PC-3 (cell line): ENCODE data around the gene NTF3. TPM values are rescaled to one million over a fixed set of nuclear protein-coding genes. Genes with fewer than 3 reads are reported as not detected.

ENCODE experiments used
- ATAC-seq: fragments of 200-7000 bp; cut with Tn5 transposase; 2 replicates; pipeline ENCODE4 v1.9.1; 2020; ENCODE audit warnings: mild to moderate bottlenecking, moderate library complexity
- BruUV-seq: library from RNA; stranded (reverse); fragments of 400-500 nt; replicated peaks from 2 replicates; lab custom pipeline; 2021; lab: Mats Ljungman, UMichigan
- CTCF ChIA-PET: fragments of 300-600 bp; sonication (Branson Sonifier 250); formaldehyde crosslinking; loops from one replicate; lab custom pipeline; 2022; ENCODE audit warnings: antibody characterized with exemption; lab: Charles Lee
- POLR2A ChIA-PET: fragments of 300-600 bp; sonication (Branson Sonifier 250); formaldehyde crosslinking; loops from one replicate; lab custom pipeline; 2022; ENCODE audit warnings: antibody characterized with exemption; ENCODE audit not compliant: unreplicated experiment; lab: Charles Lee
- DNase-seq: peaks from one replicate; pipeline ENCODE4 v3.0.0-alpha.2; 2015
- H2AFZ ChIP-seq: fragments of 300-600 bp; sonication (generic); 2 replicates; pipeline ENCODE4 v1.6.0; 2016; ENCODE audit warnings: antibody characterized with exemption, low read length
- H3F3A ChIP-seq: fragments of 300-600 bp; sonication (generic); one replicate; pipeline ENCODE4 v1.6.0; 2017; ENCODE audit warnings: antibody characterized with exemption, low read length, control low read depth, mild to moderate bottlenecking; ENCODE audit not compliant: unreplicated experiment
- H3K27ac ChIP-seq: fragments of 300-600 bp; sonication (generic); 2 replicates; pipeline ENCODE4 v1.5.1; 2016; ENCODE audit warnings: mild to moderate bottlenecking, low read length
- H3K27me3 ChIP-seq: fragments of 300-600 bp; sonication (generic); 2 replicates; pipeline ENCODE4 v1.6.1; 2016; ENCODE audit warnings: low read length, mixed read lengths
- H3K36me3 ChIP-seq: fragments of 300-600 bp; sonication (generic); 2 replicates; pipeline ENCODE4 v1.6.1; 2016; ENCODE audit warnings: low read depth, mixed run types, low read length, mixed read lengths
- H3K4me1 ChIP-seq: fragments of 300-600 bp; sonication (generic); 2 replicates; pipeline ENCODE4 v1.5.1; 2016; ENCODE audit warnings: low read length; ENCODE audit not compliant: insufficient read depth
- H3K4me2 ChIP-seq: fragments of 300-600 bp; sonication (generic); 2 replicates; pipeline ENCODE4 v1.6.0; 2016; ENCODE audit warnings: low read length
- H3K4me3 ChIP-seq: fragments of 300-600 bp; sonication (generic); 2 replicates; pipeline ENCODE4 v1.5.1; 2016; ENCODE audit warnings: mild to moderate bottlenecking, low read length, mixed read lengths
- H3K79me2 ChIP-seq: fragments of 300-600 bp; sonication (generic); 2 replicates; pipeline ENCODE4 v1.6.1; 2017; ENCODE audit warnings: low read length, mixed read lengths
- H3K9ac ChIP-seq: fragments of 300-600 bp; sonication (generic); 2 replicates; pipeline ENCODE4 v1.6.0; 2016; ENCODE audit warnings: mild to moderate bottlenecking, low read length
- H3K9me2 ChIP-seq: fragments of 300-600 bp; sonication (generic); replicated peaks from 2 replicates; pipeline ENCODE4 v1.6.1; 2016; ENCODE audit warnings: mixed run types, low read length, mixed read lengths
- H3K9me3 ChIP-seq: fragments of 300-600 bp; sonication (generic); 2 replicates; pipeline ENCODE4 v1.6.1; 2016; ENCODE audit warnings: low read length, mixed read lengths
- H4K20me1 ChIP-seq: fragments of 300-600 bp; sonication (generic); 2 replicates; pipeline ENCODE4 v1.6.1; 2016; ENCODE audit warnings: low read length, mixed read lengths
- EZH2 ChIP-seq: fragments of 300-600 bp; sonication (generic); IDR thresholded peaks from one replicate; pipeline ENCODE4 v1.6.1; 2017; ENCODE audit warnings: antibody characterized with exemption, mild to moderate bottlenecking, low read length; ENCODE audit not compliant: unreplicated experiment
- EZH2phosphoT487 ChIP-seq: fragments of 300-600 bp; sonication (generic); IDR thresholded peaks from 2 replicates; pipeline ENCODE4 v1.6.1; 2018; ENCODE audit warnings: mild to moderate bottlenecking, antibody characterized with exemption, low read length, borderline replicate concordance
- intact Hi-C: fragments of 100-400 bp; cut with micrococcal nuclease; formaldehyde crosslinking; loops from 2 replicates; pipeline ENCODE4 v1.9.0; 2023
- total RNA-seq: library from RNA; depleted of rRNA; stranded (reverse); fragments of >200 nt; gene quantifications from 2 replicates; pipeline ENCODE4 v1.2.3, GENCODE V29; 2014
- TF ChIP-seq, protein P1 (sequence below): fragments of 300-600 bp; sonication (generic); conservative IDR thresholded peaks from 2 replicates; pipeline ENCODE4 v1.5.1; 2017; ENCODE audit warnings: antibody characterized with exemption, low read depth, mild to moderate bottlenecking, low read length

The NTF3 gene
- total RNA-seq, 1 experiment from 2014 or later: not detected

DNA sequence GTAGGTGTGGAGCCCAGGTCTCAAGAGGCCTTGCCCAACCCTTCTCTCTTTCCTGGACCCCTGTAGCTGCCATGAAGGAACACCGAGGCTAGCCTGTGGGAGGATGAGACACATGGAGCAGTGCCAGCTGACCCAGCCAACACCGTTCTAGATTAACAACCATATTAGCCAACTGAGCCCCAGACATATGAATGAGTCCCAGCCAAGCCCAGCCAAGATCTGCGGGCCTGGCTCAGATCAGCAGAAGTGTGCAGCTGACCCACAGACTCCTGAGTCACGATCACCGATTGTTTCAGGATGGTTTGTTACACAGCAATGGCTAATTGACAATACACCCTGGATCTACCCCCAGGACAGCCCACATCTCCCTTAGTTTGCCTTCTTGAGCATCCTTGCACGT lies 82.1 kb downstream of the NTF3 start:
- Histone ChIP-seq H3K4me3 (no peak overlapping the region), H3K9me3 (no peaks in the 10 kb centered on the region), H2AFZ (no peak overlapping the region), H3K9me2 (no peaks in the 10 kb centered on the region), H3K27me3 (peaks cover 6% of the 10 kb centered on the region; the same call in 1 of the 2 replicates), H3F3A (no peaks in the 10 kb centered on the region), H3K9ac (no peak overlapping the region), H3K4me1 (no peaks in the 10 kb centered on the region), H3K27ac (no peak overlapping the region), H3K79me2 (no peaks in the 10 kb centered on the region), H3K4me2 (no peak overlapping the region), H4K20me1 (no peaks in the 10 kb centered on the region), H3K36me3 (no peaks in the 10 kb centered on the region)
- BruUV-seq: no TSS peak
- no peak for ATAC-seq
- no peak for DNase-seq
- ChIA-PET CTCF (no interaction called here), POLR2A (no interaction called here)
- TF ChIP-seq, protein P1, sequence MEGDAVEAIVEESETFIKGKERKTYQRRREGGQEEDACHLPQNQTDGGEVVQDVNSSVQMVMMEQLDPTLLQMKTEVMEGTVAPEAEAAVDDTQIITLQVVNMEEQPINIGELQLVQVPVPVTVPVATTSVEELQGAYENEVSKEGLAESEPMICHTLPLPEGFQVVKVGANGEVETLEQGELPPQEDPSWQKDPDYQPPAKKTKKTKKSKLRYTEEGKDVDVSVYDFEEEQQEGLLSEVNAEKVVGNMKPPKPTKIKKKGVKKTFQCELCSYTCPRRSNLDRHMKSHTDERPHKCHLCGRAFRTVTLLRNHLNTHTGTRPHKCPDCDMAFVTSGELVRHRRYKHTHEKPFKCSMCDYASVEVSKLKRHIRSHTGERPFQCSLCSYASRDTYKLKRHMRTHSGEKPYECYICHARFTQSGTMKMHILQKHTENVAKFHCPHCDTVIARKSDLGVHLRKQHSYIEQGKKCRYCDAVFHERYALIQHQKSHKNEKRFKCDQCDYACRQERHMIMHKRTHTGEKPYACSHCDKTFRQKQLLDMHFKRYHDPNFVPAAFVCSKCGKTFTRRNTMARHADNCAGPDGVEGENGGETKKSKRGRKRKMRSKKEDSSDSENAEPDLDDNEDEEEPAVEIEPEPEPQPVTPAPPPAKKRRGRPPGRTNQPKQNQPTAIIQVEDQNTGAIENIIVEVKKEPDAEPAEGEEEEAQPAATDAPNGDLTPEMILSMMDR: no peak
- TF ChIP-seq EZH2 (no peak), EZH2phosphoT487 (no peak)
- intact Hi-C loops: no loop called here

DNA sequence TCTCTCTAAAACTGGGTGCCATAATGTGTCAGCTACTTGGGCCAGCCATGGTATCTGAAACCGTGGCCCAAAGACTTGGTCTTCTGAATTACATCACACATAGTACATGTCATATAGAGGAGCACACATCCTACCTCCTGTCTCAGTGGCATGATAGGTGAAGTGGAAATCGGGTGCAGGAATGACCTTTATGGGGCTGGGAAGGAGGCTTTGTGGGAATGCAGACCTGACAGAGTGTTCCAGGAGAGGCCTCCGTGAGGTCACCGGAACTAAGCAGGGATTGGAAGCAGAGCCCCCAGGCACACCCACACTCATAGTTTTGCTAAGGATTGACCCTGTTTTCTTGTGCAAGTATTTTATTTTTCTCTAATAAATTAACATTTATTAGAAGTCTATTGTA lies 82.6 kb downstream of the NTF3 start:
- Histone ChIP-seq H3K79me2 (no peaks in the 10 kb centered on the region), H3F3A (no peaks in the 10 kb centered on the region), H3K4me2 (no peak overlapping the region), H3K27me3 (peaks cover 6% of the 10 kb centered on the region; the same call in 1 of the 2 replicates), H4K20me1 (no peaks in the 10 kb centered on the region), H3K9ac (no peak overlapping the region), H3K4me1 (no peaks in the 10 kb centered on the region), H3K9me2 (no peaks in the 10 kb centered on the region), H3K9me3 (no peaks in the 10 kb centered on the region), H2AFZ (no peak overlapping the region), H3K4me3 (no peak overlapping the region), H3K27ac (no peak overlapping the region), H3K36me3 (no peaks in the 10 kb centered on the region)
- intact Hi-C loops: no loop called here
- POLR2A ChIA-PET: no interaction called here
- TF ChIP-seq EZH2phosphoT487 (no peak), EZH2 (no peak)
- TF ChIP-seq, protein P1: no peak
- CTCF ChIA-PET: no interaction called here
- DNase-seq (no peak), ATAC-seq (no peak)
- no TSS peak for BruUV-seq

DNA sequence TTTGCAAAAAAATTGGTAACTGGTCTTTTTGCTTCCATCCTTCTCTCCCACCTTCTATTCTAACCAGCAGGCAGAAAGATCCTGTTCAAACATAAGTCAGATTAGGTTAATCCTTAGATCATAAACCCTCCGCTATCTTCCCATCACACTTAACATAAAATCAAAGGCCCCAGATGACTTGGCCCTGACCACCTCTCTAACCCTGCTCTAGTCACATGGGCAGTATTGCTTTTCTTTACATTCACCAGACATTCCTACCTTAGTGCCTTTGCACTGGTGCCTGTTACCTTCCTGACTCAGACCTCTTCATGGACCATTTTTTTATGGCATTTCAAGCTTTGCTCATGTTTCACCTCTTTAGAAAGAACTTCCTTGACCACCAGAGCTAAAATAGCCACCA lies 83.5 kb downstream of the NTF3 start:
- Histone ChIP-seq H3K36me3 (no peaks in the 10 kb centered on the region), H4K20me1 (no peaks in the 10 kb centered on the region), H3K79me2 (no peaks in the 10 kb centered on the region), H3K9ac (no peak overlapping the region), H3K4me1 (no peaks in the 10 kb centered on the region), H3K9me3 (no peaks in the 10 kb centered on the region), H3K27ac (no peak overlapping the region), H3K27me3 (peaks cover 6% of the 10 kb centered on the region; the same call in 1 of the 2 replicates), H3K9me2 (no peaks in the 10 kb centered on the region), H3F3A (no peaks in the 10 kb centered on the region), H3K4me2 (no peak overlapping the region), H3K4me3 (no peak overlapping the region), H2AFZ (no peak overlapping the region)
- ChIA-PET CTCF (no interaction called here), POLR2A (no interaction called here)
- TF ChIP-seq EZH2phosphoT487 (no peak), EZH2 (no peak)
- TF ChIP-seq, protein P1: no peak
- DNase-seq (no peak), ATAC-seq (no peak)
- intact Hi-C loops: no loop called here
- no TSS peak for BruUV-seq
